HPDE6-E6E7 (cell line): Measurements from ENCODE around the gene STOX1.
A peak's percentile ranks its signal among the peaks of the same experiment; 100 is the strongest.
"Not testable (repeated sequence)": the region's sequence is repeated elsewhere in the genome, so short reads cannot be mapped to it uniquely, and the experiment has no call there.

Experiments
- DNase-seq: peaks from one replicate; pipeline ENCODE4 v3.0.0; 2011; ENCODE audit warnings: missing footprints; ENCODE audit errors: extremely low spot score

The STOX1 gene

GRCh38 chr10:68826764-68827591, at the start of gene STOX1:
STOX1 (plus strand) TSS chr10:68827531; CDS start chr10:68827624, 93 bp downstream.
- peak; percentile 69 for DNase-seq

- DNase-seq: no peak
Measured at GRCh38 chr10:68781613-68782574, 45.4 kb upstream of the STOX1 start.

GRCh38 chr10:68784476-68784875, 42.9 kb upstream of the STOX1 start:
- DNase-seq: no peak

- no peak for DNase-seq
Measured at GRCh38 chr10:68787813-68788212, 39.5 kb upstream of the STOX1 start.

GRCh38 chr10:68790476-68790875, 36.9 kb upstream of the STOX1 start:
- no peak for DNase-seq

- no peak for DNase-seq
Measured at GRCh38 chr10:68792115-68792514, 35.2 kb upstream of the STOX1 start.

- DNase-seq: no peak
Measured at GRCh38 chr10:68795886-68796532, 31.3 kb upstream of the STOX1 start.

GRCh38 chr10:68796605-68797004, 30.7 kb upstream of the STOX1 start:
- no peak for DNase-seq

GRCh38 chr10:68800211-68800610, 27.1 kb upstream of the STOX1 start:
- DNase-seq: no peak

GRCh38 chr10:68804692-68805091, 22.6 kb upstream of the STOX1 start:
- no peak for DNase-seq

GRCh38 chr10:68810830-68811229, 16.5 kb upstream of the STOX1 start:
- DNase-seq: not testable (repeated sequence)

- DNase-seq: no peak
Measured at GRCh38 chr10:68811314-68812009, 15.9 kb upstream of the STOX1 start.

- DNase-seq: no peak
Measured at GRCh38 chr10:68812420-68812819, 14.9 kb upstream of the STOX1 start.

GRCh38 chr10:68813559-68813958, 13.8 kb upstream of the STOX1 start:
- no peak for DNase-seq

GRCh38 chr10:68816796-68817412, 10.4 kb upstream of the STOX1 start:
- DNase-seq: peak; percentile 11

GRCh38 chr10:68820359-68820758, 7.0 kb upstream of the STOX1 start:
- DNase-seq: not testable (repeated sequence)

GRCh38 chr10:68822626-68823025, 4.7 kb upstream of the STOX1 start:
- not testable (repeated sequence) for DNase-seq

- DNase-seq: not testable (repeated sequence)
Measured at GRCh38 chr10:68827592-68827959, 245 bp downstream of the STOX1 start.

- not testable (repeated sequence) for DNase-seq
Measured at GRCh38 chr10:68828083-68828601, 811 bp downstream of the STOX1 start.

GRCh38 chr10:68828833-68829232, 1.5 kb downstream of the STOX1 start:
- no peak for DNase-seq

- DNase-seq: no peak
Measured at GRCh38 chr10:68829521-68829920, 2.2 kb downstream of the STOX1 start.
